NOMO-1 treated with dmso at 0.1 percent for 144 hours (cell line): ENCODE results near the gene PRDM16.

ENCODE experiments used
- DNase-seq: peaks from one replicate; lab custom pipeline; 2025; ENCODE audit not compliant: unreplicated experiment; lab: John Stamatoyannopoulos, UW

PRDM16 gene

GRCh38 chr1:3403388-3404231, 334.6 kb downstream of the PRDM16 start:
- DNase-seq: no peak

GRCh38 chr1:3404301-3404700, 335.3 kb downstream of the PRDM16 start:
- no peak for DNase-seq

GRCh38 chr1:3404801-3405200, 335.8 kb downstream of the PRDM16 start:
- DNase-seq: no peak

GRCh38 chr1:3405491-3405890, 336.5 kb downstream of the PRDM16 start:
- no peak for DNase-seq

- no peak for DNase-seq
These were observed 337.2 kb downstream of the PRDM16 start for GRCh38 chr1:3405974-3406867.

GRCh38 chr1:3407021-3407420, 338.0 kb downstream of the PRDM16 start:
- no peak for DNase-seq

GRCh38 chr1:3408751-3409266, 339.8 kb downstream of the PRDM16 start:
- no peak for DNase-seq

- DNase-seq: no peak
These were observed 340.6 kb downstream of the PRDM16 start for GRCh38 chr1:3409366-3410141.

- DNase-seq: no peak
These were observed 341.3 kb downstream of the PRDM16 start for GRCh38 chr1:3410142-3410925.

GRCh38 chr1:3411806-3412205, 342.8 kb downstream of the PRDM16 start:
- DNase-seq: no peak

GRCh38 chr1:3412376-3412775, 343.4 kb downstream of the PRDM16 start:
- DNase-seq: no peak

- no peak for DNase-seq
These were observed 345.1 kb downstream of the PRDM16 start for GRCh38 chr1:3413975-3414710.

- DNase-seq: no peak
These were observed 346.5 kb downstream of the PRDM16 start for GRCh38 chr1:3415260-3416090.

- DNase-seq: no peak
These were observed 348.2 kb downstream of the PRDM16 start for GRCh38 chr1:3417082-3417739.

- no peak for DNase-seq
These were observed 348.9 kb downstream of the PRDM16 start for GRCh38 chr1:3417934-3418333.

- DNase-seq: no peak
These were observed 349.6 kb downstream of the PRDM16 start for GRCh38 chr1:3418600-3418999.

GRCh38 chr1:3419415-3420204, 350.6 kb downstream of the PRDM16 start:
- no peak for DNase-seq
